Smooth muscle cell (in vitro differentiated cells): ENCODE results near the gene LOXL3. TPM values are rescaled to one million over a fixed set of nuclear protein-coding genes. Genes with fewer than 3 reads are reported as not detected.
A peak's percentile ranks its signal among the peaks of the same experiment; 100 is the strongest.

Experiments
- DNase-seq: peaks from one replicate; lab custom pipeline; 2025; ENCODE audit not compliant: unreplicated experiment; lab: John Stamatoyannopoulos, UW
- H2AFZ ChIP-seq: fragments of 200-600 bp; sonication (generic); 2 replicates; pipeline ENCODE4 v1.6.0; 2016; ENCODE audit warnings: antibody characterized with exemption, low read depth, mild to moderate bottlenecking
- H3F3A ChIP-seq: fragments of 200-600 bp; sonication (generic); 2 replicates; pipeline ENCODE4 v1.6.0; 2017; ENCODE audit warnings: antibody characterized with exemption, low read depth
- H3K27ac ChIP-seq: fragments of 200-600 bp; sonication (generic); 2 replicates; pipeline ENCODE4 v1.5.1; 2016; ENCODE audit warnings: low read depth, mild to moderate bottlenecking
- H3K27me3 ChIP-seq: fragments of 200-600 bp; sonication (generic); 2 replicates; pipeline ENCODE4 v1.6.1; 2016; ENCODE audit warnings: low read depth, mild to moderate bottlenecking
- H3K36me3 ChIP-seq: fragments of 200-600 bp; sonication (generic); 2 replicates; pipeline ENCODE4 v1.5.1; 2016; ENCODE audit warnings: low read depth
- H3K4me1 ChIP-seq: fragments of 200-600 bp; sonication (generic); 2 replicates; pipeline ENCODE4 v1.5.1; 2016; ENCODE audit warnings: low read depth
- H3K4me2 ChIP-seq: fragments of 200-600 bp; sonication (generic); 2 replicates; pipeline ENCODE4 v1.6.0; 2016; ENCODE audit warnings: mild to moderate bottlenecking
- H3K4me3 ChIP-seq: fragments of 200-600 bp; sonication (generic); 2 replicates; pipeline ENCODE4 v1.5.1; 2016; ENCODE audit warnings: mild to moderate bottlenecking
- H3K79me2 ChIP-seq: fragments of 200-600 bp; sonication (generic); 2 replicates; pipeline ENCODE4 v1.6.0; 2016; ENCODE audit warnings: low read depth, mild to moderate bottlenecking
- H3K9ac ChIP-seq: fragments of 200-600 bp; sonication (generic); 2 replicates; pipeline ENCODE4 v1.6.0; 2016; ENCODE audit warnings: low read depth
- H3K9me3 ChIP-seq: fragments of 200-600 bp; sonication (generic); replicated peaks from 2 replicates; pipeline ENCODE4 v1.5.1; 2016; ENCODE audit warnings: low read depth
- H4K20me1 ChIP-seq: fragments of 200-600 bp; sonication (generic); 2 replicates; pipeline ENCODE4 v1.6.0; 2016; ENCODE audit warnings: low read depth
- CTCF ChIP-seq: fragments of 200-600 bp; sonication (generic); IDR thresholded peaks from 2 replicates; pipeline ENCODE4 v1.5.1; 2017; ENCODE audit warnings: borderline replicate concordance, mild to moderate bottlenecking, antibody characterized with exemption; ENCODE audit not compliant: insufficient read depth, poor library complexity, severe bottlenecking
- WGBS: methylation state at CpG from one replicate; pipeline ENCODE4 v1.1.7; 2016; ENCODE audit warnings: low lambda C conversion rate; 5-methylcytosine and 5-hydroxymethylcytosine counted together
- polyA plus RNA-seq: library from polyadenylated mRNA; unstranded; fragments of >200 nt; fragmentation: Nextera tagmentation; extraction: Ambion mirVana; gene quantifications from 2 replicates; pipeline ENCODE4 v1.2.1, GENCODE V29; 2016
- total RNA-seq: library from RNA; depleted of rRNA; stranded (reverse); fragments of >200 nt; gene quantifications from 2 replicates; pipeline ENCODE4 v1.2.3, GENCODE V29; 2014

The LOXL3 gene
- total and polyA plus RNA-seq, 2 experiments from 2014 or later: 123 to 190 TPM

- peak overlapping the region; percentile 81 for H3K27ac ChIP-seq
- peaks cover 29% of the 10 kb centered on the region for H3K4me1 ChIP-seq
- no peak for TF ChIP-seq CTCF
- no peak overlapping the region for H2AFZ ChIP-seq
- peaks cover 10% of the 10 kb centered on the region for H3F3A ChIP-seq
- H3K79me2 ChIP-seq: peaks cover 55% of the 10 kb centered on the region
- no peaks in the 10 kb centered on the region for H3K9me3 ChIP-seq
- no peak for DNase-seq
- peak overlapping the region; percentile 98 for H3K4me2 ChIP-seq
- peaks cover 46% of the 10 kb centered on the region for H4K20me1 ChIP-seq
- H3K4me3 ChIP-seq: peak overlapping the region; percentile 80
- H3K27me3 ChIP-seq: no peaks in the 10 kb centered on the region
- WGBS: 66% methylated on average over 21 of the region's 21 CpGs
- peak overlapping the region; percentile 91 for H3K9ac ChIP-seq
- no peaks in the 10 kb centered on the region for H3K36me3 ChIP-seq
These were observed 1.5 kb downstream of the LOXL3 start for GRCh38 chr2:74551942-74552913.

- peak overlapping the region; percentile 81 for H3K27ac ChIP-seq
- no peak overlapping the region for H2AFZ ChIP-seq
- H3K79me2 ChIP-seq: peaks cover 59% of the 10 kb centered on the region
- no peak for TF ChIP-seq CTCF
- DNase-seq: no peak
- peak overlapping the region; percentile 98 for H3K4me2 ChIP-seq
- no peaks in the 10 kb centered on the region for H3K27me3 ChIP-seq
- H4K20me1 ChIP-seq: peaks cover 45% of the 10 kb centered on the region
- peaks cover 8% of the 10 kb centered on the region for H3F3A ChIP-seq
- H3K9ac ChIP-seq: peak overlapping the region; percentile 91
- H3K4me1 ChIP-seq: peaks cover 29% of the 10 kb centered on the region
- H3K36me3 ChIP-seq: no peaks in the 10 kb centered on the region
- H3K9me3 ChIP-seq: no peaks in the 10 kb centered on the region
- H3K4me3 ChIP-seq: no peak overlapping the region
These were observed 2.2 kb downstream of the LOXL3 start for GRCh38 chr2:74551530-74551929.

GRCh38 chr2:74550231-74550630 is 3.5 kb downstream of the LOXL3 start:
- Histone ChIP-seq H3K79me2 (peaks cover 59% of the 10 kb centered on the region), H4K20me1 (peaks cover 50% of the 10 kb centered on the region), H3K27ac (peak overlapping the region; percentile 37), H3K4me2 (peak overlapping the region; percentile 98), H2AFZ (no peak overlapping the region), H3K9ac (no peak overlapping the region), H3K9me3 (no peaks in the 10 kb centered on the region), H3K36me3 (no peaks in the 10 kb centered on the region), H3K27me3 (no peaks in the 10 kb centered on the region), H3K4me3 (no peak overlapping the region), H3F3A (peaks cover 8% of the 10 kb centered on the region), H3K4me1 (peaks cover 23% of the 10 kb centered on the region)
- no peak for TF ChIP-seq CTCF
- no peak for DNase-seq
- WGBS: 65% methylated on average over 7 of the region's 7 CpGs
